RPMI7951 (cell line): Measurements from ENCODE around the gene FGF3. TPM values are rescaled to one million over a fixed set of nuclear protein-coding genes. Genes with fewer than 3 reads are reported as not detected.

ENCODE experiments used
- DNase-seq: peaks from one replicate; pipeline ENCODE4 v3.0.0-alpha.2; 2012; ENCODE audit warnings: low read depth
- total RNA-seq: library from RNA; depleted of rRNA; stranded (reverse); fragments of >200 nt; shearing (Covaris generic); gene quantifications from 2 replicates; pipeline ENCODE4 v1.2.3, GENCODE V29; 2014

The FGF3 gene
- total RNA-seq, 1 experiment from 2014 or later = not detected

DNA sequence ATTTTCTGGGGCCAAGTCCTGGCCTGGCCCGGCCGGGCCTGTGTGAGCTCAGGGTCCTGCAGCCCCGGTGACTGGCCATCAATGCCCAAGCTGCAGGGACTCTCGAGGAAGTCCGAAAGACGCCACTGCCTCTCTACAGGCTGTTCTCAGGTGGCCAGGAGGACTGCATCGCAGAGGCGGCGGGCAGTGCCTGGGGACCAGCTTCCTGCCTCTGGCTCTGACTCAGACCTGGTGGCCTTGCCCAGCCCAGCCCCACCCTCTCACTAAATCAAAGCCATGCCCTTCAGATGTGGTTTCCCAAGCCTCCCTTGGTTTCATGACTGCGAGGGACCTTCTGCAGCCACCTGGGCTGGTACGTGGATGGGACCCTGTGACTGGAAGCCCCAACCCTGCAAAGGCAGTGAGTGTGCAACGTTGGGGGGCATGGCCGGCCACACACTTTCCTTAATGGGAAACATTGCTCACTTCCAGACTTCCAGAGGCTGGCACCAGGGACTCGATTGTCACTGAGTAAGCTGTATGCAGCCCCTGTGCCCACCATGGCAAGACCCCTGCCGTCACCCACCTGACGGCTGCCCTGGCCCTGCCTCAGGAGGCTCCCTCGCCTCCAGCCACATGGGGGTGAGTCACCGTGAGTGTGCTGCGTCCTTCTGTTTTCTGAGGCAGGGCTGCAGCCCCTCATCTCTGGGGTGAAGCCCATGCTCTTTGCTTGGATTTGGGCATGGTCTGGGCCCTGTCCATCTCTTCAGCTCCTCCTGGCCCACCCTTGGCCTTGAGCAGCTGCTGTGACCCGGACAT is 6.0 kb upstream of the FGF3 start:
- DNase-seq = peak; percentile 67

DNA sequence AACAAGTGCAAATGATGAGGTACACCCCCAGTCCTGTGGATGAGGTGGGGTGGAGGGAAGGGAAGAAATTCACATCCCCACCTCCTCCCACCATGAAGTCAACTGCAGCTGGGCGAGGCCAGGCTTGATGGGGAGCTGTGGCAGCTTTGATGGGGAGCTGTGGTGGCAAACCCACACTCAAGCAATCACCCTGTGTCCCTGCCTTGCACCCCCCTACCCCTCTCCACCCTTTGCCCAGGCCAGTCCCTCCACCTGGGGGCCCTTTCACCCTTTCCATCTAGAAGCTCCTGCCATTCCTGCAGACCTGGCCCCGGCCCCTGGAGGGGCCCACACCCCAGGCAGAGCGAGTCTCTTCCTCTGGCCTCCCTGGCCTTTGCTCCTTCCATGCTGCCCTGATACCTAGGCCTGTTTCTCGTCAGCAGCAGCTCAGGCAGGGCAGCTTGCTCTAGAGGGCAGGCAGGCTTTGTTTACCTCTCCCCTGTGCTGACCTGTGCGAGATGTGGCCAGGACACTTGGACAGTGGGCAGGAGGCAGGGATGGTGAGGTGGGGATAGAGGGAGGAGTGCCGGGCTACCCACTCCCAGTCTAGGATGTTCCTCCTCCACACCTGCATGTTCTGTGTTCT is 4.5 kb upstream of the FGF3 start:
- DNase-seq = no peak

DNA sequence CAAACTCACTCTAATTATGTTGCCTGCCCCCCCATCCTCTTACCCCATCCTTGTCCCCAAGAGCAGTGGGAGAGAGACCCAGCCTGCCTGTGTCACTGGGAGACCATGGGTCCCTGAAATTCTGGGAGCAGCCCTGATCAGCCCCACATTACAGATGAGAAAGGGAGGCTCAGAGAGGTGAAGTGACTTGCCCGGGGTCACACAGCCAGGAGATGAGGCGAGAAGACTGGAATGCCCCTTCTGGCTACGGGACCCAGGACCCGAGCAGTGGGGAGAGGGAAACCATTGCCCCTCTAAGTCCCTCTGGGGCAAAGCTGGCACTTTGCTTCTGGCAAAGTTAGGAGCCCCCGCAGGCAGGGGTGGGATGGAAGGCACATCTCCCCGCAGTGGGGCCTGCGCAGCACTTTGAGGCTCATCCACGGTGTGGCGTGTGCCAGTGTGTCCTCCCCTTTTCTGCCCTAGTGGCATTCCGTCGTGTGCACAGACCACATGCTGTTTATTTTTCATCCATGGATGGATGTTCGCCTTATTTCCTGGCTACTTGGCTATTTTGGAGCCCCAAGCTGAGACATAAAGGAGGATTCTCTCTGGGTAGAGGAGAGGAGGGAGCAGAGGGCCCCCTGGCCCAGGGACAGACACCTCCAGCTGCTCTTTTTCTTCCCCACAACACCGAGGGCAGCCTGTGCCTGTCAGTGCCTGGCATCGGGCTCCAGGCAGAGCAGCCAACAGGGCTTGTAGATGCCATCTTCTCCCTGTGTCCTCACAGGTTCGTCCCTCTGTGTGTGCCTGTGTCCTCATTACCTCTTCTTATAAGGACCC is 3.7 kb upstream of the FGF3 start:
- no peak for DNase-seq

DNA sequence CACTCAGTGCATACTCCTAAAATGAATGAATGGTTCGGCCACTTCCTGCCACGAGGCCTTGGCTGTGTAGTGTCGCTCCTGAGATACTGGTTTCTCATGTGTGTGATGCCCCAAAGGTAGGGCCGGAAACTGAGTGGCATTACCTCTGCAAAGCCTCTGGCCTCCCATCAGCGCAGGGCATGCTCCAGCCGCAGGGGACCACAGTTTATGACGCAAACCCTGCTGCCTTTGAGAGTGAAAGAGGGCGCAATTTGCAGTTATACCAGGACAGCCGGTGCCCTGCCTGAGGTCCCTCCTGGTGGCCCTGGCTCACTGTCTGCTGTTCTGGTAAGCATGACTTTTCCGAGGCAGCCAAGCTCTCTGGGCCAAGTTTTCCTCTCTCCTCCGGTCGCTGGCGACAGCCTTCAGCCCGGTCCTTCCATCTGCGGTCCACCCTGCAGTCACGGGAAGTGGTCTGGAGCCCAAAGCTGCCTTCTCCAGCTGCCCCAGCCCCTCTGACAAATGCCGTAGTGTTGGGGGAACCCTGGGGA is 2.4 kb upstream of the FGF3 start:
- no peak for DNase-seq

DNA sequence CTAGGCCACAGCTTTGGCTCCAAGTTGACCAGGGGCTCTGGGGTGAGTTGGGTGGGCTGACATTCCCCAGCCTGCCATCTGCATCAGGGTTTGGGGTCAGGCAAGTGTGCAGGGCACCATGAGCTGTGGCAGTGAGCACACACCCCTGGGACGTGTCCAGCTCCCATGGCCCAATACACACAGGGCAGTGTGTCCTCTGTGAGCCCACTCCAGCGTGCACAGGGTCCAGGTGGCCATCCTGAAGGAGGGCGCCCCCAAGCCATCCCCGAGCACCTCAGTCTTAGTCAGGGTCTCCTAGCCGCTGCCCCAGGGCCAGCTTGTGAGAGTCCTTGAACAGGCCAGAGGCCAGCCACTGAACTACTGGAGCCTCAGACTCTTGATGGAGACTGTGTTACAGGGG is 1.2 kb upstream of the FGF3 start:
- no peak for DNase-seq

DNA sequence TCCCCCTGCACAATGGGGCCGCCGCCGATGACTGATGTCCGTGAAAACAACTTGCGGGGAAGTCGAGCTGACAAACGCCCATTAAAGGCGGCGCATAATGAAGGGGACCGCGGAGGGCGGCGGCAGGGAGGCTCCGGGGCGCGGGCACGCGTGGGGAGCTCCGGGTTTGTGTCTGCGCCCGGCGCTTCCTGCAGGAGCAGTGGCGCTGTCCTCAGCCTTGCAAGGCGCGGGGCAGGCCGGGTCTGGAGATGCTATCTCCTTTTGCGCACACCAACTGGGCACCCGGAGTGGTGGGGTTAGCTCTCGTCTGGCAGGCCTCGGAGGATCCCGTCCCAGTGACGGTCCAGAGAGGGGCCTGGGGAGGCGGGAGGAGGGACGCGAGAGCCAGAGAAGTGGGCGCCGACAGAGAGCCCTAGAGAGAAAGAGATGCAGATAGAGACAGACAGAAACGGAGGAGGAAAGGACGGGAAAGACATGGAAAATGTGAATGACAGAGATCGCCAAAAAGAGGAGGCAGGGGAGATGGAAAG is 390 bp upstream of the FGF3 start:
- DNase-seq = no peak

DNA sequence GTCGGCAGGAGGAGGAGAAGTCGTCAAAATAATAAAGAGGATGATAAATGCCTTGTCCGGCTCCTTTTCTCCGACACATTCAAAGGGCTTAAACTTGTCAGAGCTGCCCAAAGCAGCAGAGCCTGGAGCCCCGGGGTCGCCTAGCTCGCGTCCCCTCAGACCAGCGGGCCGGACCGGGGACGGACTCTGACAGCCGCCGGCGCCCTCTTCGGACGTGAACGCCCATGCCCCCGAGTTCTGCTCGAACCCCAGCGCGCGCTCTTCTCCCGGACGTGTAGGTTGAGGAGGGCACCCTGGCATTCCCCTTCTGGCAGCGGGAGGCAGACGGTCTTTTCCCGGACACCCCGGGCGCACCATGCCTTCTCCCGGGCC is 999 bp downstream of the FGF3 start:
- DNase-seq = no peak

DNA sequence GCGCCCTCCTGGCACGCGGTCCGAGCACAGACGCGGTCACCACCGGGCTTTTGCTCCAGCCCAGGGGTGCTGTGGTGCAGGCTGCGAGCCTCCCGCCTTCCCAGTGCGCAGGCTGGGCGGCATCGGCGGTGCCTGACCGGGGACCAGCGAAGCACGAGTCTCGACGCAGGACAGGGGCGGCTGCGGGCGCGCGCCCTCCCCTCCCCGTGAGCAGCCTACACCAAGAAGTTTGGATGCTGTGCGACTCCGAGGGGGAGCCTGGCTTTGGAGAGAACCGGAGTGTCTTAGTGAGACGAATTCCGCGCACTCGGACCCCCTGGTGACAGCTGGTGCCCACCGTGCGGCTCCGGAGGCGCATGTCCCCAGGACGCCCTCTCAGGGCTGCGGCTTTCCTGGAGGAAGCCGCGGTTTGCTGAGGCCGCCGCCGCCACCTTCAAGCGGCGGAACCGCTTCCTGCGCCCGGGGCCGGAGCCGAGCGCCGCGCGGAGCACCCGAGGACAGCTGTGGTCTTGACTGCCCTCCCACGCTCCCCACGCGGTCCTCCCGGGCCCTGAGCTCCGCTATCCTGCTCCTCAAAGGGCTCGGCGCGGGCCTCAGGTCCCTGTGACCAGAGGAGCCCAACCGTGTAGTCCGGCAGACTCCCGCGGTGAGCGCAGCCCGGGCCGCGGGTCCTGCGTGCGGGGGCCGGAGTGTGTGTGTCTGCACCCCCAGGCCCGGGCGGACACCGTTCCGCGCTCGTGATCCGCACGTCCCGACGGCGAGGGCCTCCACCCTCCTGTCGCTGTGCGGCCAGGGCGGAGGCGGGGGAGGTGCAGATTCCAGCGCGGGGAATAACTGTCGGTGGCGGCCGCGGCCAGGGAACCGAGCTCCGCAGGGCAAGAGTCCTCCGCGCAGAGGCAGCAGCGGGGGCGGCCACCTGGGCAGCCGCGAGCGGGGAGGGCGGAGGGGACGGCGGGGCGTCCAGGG is 1.7 kb downstream of the FGF3 start:
- peak; percentile 52 for DNase-seq

DNA sequence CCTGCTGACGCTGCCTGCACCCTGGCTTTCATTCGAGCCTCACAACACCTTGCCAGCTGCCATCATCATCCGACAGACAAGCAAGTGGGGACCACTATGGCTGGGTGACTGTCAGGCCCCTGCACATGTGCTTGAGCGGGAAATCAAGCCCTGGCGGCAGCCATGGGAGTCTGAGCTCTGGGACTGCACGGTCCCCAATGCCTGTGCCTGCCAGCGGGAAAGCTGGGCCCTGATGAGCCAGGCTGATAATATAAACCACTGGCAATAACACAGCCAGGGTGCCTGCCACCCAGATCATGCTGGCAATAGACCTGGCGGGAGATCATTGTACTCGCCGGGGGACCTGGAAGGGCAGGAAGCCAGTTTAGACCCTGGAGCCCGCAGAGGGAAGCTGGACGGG is 2.5 kb downstream of the FGF3 start:
- DNase-seq = no peak

DNA sequence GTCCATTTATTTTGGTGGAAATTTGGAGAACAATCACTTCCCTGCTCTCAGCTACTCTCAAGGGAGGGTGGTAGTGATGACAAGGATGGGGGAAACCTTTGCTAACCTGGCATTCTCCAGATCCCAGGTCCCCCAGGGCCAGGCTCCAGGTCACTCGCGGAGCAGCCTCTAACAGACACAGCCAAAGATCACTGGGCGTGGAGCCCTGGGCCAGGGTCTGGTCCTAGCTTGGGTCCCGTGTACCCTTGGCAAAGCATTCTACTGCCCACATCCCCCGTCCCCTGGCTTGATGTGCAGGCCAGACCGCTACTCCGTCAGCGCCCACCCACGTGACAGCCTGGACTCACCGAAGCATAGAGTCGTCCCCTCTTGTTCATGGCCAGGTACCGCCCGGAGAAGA is 3.2 kb downstream of the FGF3 start:
- DNase-seq = no peak

DNA sequence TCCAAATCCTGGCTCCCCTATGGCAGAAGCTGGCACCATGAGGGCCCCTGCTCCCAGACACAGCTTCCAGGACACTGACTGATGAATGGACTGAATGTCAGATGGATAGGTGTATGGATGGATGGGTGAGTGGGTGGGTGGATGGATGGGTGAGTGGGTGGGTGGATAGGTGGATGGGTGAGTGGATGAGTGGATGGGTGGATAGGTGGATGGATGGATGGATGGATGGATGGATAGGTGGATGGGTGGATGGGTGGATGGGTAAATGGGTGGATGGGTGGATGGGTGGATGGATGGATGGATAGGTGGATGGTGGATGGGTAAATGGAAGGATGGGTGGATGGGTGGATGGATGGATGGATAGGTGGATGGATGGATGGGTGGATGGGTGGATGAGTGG is 4.3 kb downstream of the FGF3 start:
- no peak for DNase-seq

DNA sequence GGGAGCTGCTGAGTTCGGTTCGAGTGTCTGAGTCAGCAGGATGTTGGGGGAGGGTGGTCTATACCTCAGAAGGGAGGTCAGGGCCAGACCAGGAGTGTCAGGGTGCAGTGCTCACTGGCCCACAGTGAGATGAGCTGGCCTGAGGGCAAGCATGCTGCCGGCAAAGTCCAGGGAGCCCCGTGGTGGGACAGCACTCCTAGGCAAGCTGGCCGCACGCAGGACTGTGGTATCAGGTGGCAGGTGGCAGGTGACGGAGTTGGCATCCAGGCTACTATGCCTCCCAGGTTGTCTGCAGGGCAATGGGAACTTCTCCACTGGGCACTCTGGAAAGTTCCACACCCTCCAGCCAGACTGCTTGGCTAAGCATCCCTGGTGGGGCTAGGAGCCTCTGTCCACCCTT is 4.8 kb downstream of the FGF3 start:
- no peak for DNase-seq

DNA sequence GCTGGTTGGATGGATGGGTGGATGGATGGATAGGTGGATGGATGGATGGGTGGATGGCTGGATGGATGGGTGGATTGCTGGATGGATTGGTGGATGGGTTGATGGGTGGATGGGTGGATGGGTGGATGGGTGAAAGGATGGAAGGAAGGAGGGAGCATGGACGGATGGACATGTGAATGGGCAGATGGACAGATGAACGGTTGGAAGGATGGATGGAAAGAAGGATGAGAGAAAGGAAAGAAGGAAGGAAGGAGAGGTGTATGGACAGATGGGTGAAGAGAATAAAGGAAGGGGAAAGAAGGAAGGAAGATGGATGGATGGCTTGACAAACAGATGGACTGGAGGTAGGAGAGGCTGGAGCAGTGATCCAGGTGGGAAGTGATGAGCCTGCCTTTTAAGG is 5.4 kb downstream of the FGF3 start:
- DNase-seq = no peak

DNA sequence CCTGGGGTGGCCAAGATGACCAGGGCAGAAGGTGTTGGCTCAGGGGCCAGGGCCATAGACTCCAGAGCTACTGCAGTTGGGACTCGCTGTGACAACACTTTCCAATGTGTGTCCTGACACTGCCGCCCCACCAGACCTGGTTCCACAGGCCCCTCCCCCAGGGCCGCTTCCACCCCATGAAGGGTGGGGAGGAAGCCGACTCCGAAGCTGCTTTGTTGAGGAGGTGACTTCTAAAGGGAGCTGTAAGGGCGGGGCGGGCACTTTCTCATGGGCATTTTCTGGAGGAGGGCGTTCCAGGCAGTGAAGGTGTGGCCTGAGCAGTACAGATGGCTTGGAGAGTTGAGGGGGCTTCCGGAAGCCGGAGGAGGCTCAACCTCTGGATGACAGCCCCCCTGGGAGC is 6.3 kb downstream of the FGF3 start:
- DNase-seq = no peak

DNA sequence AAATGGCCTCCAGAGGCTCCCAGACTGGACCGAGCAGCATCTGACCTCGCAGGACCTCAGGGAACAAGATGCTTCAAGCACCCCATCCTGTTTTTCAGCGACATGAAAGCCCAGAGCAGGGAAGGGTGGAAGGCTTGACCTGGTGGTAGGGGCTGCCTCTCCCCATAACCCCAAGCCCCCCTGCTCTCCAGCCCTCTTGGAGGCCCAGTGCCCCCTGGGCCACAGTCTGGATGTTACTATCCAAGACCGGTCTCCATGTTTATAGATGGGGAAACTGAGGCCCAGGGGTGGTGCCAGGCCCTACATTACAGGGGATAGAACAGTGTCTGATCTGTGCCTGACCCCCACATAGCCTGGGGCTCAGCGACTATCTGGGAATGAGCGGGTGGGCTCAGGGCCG is 7.0 kb downstream of the FGF3 start:
- DNase-seq = no peak

DNA sequence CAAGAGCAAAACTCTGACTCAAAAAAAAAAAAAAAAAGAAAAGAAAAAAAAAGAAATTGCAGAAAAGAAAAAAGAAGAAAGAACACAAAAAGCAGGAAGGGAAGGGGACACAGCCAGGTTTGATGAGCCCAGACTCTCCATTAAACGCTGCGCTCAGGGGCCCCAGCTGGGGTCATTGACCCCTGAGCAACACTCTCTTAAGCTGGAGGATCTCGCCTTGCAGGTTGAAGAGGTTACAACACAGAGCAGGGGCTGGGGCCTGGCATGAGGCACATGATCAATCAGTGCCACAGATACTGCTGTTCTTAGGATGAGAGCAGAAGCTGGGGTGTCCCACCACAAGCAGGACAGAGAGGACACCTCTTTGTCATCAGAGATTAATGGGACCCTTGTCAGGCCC is 7.8 kb downstream of the FGF3 start:
- DNase-seq = no peak

DNA sequence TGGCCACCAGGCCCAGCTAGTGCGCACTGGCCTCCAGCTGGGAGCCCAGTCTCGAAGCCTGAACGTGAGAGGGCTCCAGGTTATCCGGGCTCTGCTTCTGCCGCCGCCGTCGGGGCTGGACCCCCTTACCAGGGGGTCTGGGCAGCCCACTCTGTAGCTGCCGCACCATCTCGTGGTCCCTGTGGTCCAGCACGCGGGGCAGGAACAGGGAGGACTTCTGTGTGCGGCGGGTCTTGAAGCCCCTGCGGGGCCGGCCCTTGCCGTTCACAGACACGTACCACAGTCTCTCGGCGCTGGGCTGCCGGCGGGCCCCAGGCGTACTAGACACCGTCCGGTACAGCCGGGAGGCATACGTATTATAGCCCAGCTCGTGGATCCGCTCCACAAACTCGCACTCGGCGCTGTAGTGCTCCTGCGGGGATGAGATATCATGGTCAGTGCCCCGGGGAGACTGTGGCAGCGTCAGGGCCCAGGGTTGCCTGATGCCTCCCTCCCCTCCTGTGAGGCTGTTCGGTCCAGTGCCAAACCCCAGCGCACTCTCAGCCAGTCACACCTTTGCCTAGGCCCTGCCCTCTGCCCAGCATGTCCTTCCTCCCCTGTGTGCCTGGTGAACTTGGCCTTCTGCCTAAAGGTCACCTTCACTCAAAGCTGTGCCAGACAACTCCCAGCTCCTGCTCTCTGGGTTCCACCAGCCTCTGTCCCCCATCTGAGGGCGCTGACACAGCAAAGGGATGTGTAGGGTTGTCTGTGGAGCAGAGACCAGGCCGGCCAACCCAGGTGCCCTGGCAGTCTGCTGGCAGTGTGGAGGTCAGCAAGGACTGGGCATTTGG is 8.7 kb downstream of the FGF3 start:
- no peak for DNase-seq

DNA sequence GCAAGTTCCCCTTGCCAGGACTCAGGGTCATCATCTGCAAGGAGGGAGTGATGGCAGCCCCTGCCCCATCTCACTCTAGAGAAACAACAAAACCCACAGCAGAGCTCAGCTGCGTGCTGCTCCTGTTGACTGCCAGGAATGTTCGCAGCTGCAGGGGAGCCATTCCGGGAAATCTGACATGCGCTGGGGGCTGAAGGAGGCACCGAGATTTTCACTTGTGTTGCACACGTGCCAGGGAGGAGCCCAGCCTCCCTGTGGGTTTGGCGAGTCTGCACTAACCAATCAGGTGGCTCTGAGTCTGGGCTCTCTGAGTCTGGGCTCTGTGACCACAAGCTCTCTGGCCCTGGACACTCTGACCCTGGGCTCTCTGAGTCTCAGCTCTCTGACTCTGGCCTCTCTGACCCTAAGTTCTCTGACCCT is 10.5 kb downstream of the FGF3 start:
- peak; percentile 31 for DNase-seq

DNA sequence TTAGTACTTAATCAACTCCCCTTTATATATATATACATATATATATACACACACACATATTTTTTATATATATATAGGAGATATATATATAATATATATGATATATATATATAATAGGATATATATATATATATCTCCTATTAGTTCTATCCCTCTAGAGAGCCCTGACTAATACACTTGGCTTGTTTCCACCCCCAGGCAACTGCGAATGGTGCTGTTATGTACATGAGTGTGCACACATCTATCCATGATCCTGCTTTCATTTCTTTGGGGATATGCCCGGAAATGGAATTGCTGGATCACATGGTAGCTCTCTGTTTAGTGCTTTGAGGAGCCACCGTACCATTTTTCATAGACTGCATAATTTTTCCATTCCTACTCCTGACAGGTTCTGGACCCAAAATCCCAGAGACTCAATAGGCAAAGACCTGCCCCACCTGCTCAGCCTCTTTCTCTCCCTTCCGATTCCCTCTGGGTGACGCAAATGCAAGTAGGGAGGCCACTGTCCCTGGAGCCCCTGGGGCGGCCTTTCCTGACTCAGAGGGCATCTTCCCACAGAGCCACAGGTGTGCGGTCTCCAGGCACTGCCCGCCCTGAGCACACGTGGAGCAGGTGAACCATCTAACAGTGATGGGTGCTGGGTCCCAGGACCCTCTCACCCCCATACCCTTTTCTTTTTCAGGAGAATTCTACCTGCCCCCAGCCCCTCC is 12.0 kb downstream of the FGF3 start:
- no peak for DNase-seq
